Fibroblast of lung (primary cell): ENCODE data around the gene ELMOD3. TPM values are rescaled to one million over a fixed set of nuclear protein-coding genes. Genes with fewer than 3 reads are reported as not detected.
A peak's percentile ranks its signal among the peaks of the same experiment; 100 is the strongest.

Experiments
- DNase-seq, 2 donors: peaks; one replicate each; pipeline versions ENCODE4 v3.0.0 to v3.0.0-alpha.2; 2010; ENCODE audit warnings: low read depth in 2 of 2
- H2AFZ ChIP-seq: 2 replicates; pipeline ENCODE4 v1.5.1; 2012; ENCODE audit warnings: low read length, control low read depth, inconsistent platforms
- H3K27ac ChIP-seq: 2 replicates; pipeline ENCODE4 v1.5.1; 2011; ENCODE audit warnings: low read length, control low read depth; ENCODE audit not compliant: insufficient read depth
- H3K27me3 ChIP-seq: 2 replicates; pipeline ENCODE4 v1.5.1; 2011; ENCODE audit warnings: mild to moderate bottlenecking, low read length; ENCODE audit not compliant: control insufficient read depth, insufficient read depth
- H3K36me3 ChIP-seq: 2 replicates; pipeline ENCODE4 v1.5.1; 2011; ENCODE audit warnings: low read length; ENCODE audit not compliant: control insufficient read depth, insufficient read depth
- H3K4me1 ChIP-seq: 2 replicates; pipeline ENCODE4 v1.5.1; 2011; ENCODE audit warnings: low read length; ENCODE audit not compliant: control insufficient read depth, insufficient read depth; ENCODE audit errors: extremely low read depth
- H3K4me2 ChIP-seq: 2 replicates; pipeline ENCODE4 v1.5.1; 2011; ENCODE audit warnings: low read length, control low read depth; ENCODE audit not compliant: insufficient read depth; ENCODE audit errors: extremely low read depth
- H3K4me3 ChIP-seq, 4 experiments: fragments of 200-600 bp in 1 of 4; sonication (generic) in 1 of 4; replicated peaks in 1 of 4; 2 replicates each; pipeline ENCODE4 v1.5.1; 2011 to 2016; ENCODE audit warnings: low read length in 4 of 4, low read depth in 3 of 4, mild to moderate bottlenecking in 3 of 4, control low read depth in 2 of 4, inconsistent platforms in 1 of 4, mixed read lengths in 1 of 4; ENCODE audit not compliant: insufficient read depth in 1 of 4; ENCODE audit errors: control extremely low read depth in 1 of 4
- H3K79me2 ChIP-seq: 2 replicates; pipeline ENCODE4 v1.5.1; 2012; ENCODE audit warnings: mild to moderate bottlenecking, low read length, inconsistent platforms; ENCODE audit not compliant: control insufficient read depth, insufficient read depth
- H3K9ac ChIP-seq: 2 replicates; pipeline ENCODE4 v1.5.1; 2011; ENCODE audit warnings: mild to moderate bottlenecking, low read length, control low read depth; ENCODE audit not compliant: insufficient read depth
- H3K9me3 ChIP-seq: 2 replicates; pipeline ENCODE4 v1.5.1; 2012; ENCODE audit warnings: low read depth, low read length; ENCODE audit not compliant: control insufficient read depth, insufficient read depth
- H4K20me1 ChIP-seq: 2 replicates; pipeline ENCODE4 v1.5.1; 2011; ENCODE audit warnings: low read length; ENCODE audit not compliant: control insufficient read depth, insufficient read depth; ENCODE audit errors: extremely low read depth
- CTCF ChIP-seq, 2 donors: IDR thresholded peaks in 1 of 2; conservative IDR thresholded peaks in 1 of 2; 1 replicate in 1 of 2; 2 replicates in 1 of 2; pipeline ENCODE4 v1.5.1; 2011 to 2012; ENCODE audit warnings: low read length in 2 of 2, control low read depth in 1 of 2, inconsistent platforms in 1 of 2, low read depth in 1 of 2, mild to moderate bottlenecking in 1 of 2
- EZH2 ChIP-seq: IDR thresholded peaks from 2 replicates; pipeline ENCODE4 v1.5.1; 2012; ENCODE audit warnings: low read length, control low read depth, mild to moderate bottlenecking; ENCODE audit errors: missing control alignments
- polyA plus RNA-seq, 2 donors: library from polyadenylated mRNA; depleted of rRNA in 1 of 2; stranded (reverse) in 1 of 2; unstranded in 1 of 2; fragments of >200 nt; gene quantifications; 2 replicates each; pipeline ENCODE4 v1.2.1, GENCODE V29; 2011 to 2012; ENCODE audit warnings: missing spikeins in 1 of 2
- total RNA-seq: library from RNA; depleted of rRNA; stranded (reverse); fragments of >200 nt; gene quantifications from 2 replicates; pipeline ENCODE4 v1.2.1, GENCODE V29; 2014

Gene ELMOD3
- total and polyA plus RNA-seq, 2 donors (not counting 1 experiment from before 2014, with no cell fraction given) = 13.0 to 27.9 TPM

DNA sequence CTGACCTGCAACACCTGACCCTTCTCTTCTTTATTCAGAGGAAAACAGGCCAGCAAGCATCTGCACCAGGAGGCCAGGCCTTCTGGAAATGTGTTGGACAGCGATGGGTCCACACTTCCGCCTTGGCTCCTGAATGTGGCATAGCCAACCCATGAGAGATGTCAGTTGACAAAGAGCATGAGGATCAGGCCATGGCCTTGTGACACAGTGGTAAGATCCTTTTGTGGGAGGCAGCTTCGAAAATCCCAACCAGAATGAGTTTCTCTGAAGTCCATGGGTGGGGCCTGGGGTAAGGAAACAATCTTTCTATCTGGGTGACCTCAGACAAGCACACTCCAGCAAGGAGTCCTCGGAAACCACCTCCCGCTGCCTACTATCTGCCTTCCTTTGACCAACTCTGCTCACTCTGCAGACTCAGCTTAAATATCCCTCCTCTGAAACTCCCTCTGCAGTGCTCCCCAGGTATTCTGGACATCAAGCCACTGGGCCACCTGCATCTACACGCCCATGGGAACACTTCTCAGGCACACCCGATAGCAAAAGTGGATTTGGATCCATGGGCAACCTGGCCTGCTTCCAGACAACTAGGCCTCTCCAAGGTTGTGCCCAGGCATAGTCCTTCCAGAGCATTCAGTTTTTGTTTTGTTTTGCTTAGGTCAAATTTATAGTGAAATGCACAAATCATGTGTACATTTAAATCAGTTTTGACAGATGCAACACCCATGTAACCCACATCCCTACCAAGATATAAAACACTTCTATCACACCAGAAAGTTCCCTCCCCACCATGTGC, 60.4 kb downstream of the ELMOD3 start:
- H3K4me3 ChIP-seq = no peak overlapping the region
- DNase-seq = no peak
- no peak overlapping the region for H2AFZ ChIP-seq
- H3K27me3 ChIP-seq = no peaks in the 10 kb centered on the region
- no peak overlapping the region for H3K4me2 ChIP-seq
- no peaks in the 10 kb centered on the region for H4K20me1 ChIP-seq
- H3K36me3 ChIP-seq = no peaks in the 10 kb centered on the region
- H3K9me3 ChIP-seq = no peaks in the 10 kb centered on the region
- H3K79me2 ChIP-seq = no peaks in the 10 kb centered on the region
- H3K9ac ChIP-seq = no peak overlapping the region
- peaks cover under 1% of the 10 kb centered on the region for H3K4me1 ChIP-seq
- TF ChIP-seq CTCF (conservative IDR thresholded peaks at IDR 0.05 in 1 of 2, IDR thresholded peaks at IDR 0.05 in 1 of 2; ENCODE audit: low read depth in 1 of 2, low read length in 2 of 2) = no peak
- no peak for TF ChIP-seq EZH2
- no peak overlapping the region for H3K27ac ChIP-seq

- peaks cover 7% of the 10 kb centered on the region for H3K4me1 ChIP-seq
- no peak for DNase-seq
- no peaks in the 10 kb centered on the region for H3K9me3 ChIP-seq
- TF ChIP-seq CTCF (conservative IDR thresholded peaks at IDR 0.05 in 1 of 2, IDR thresholded peaks at IDR 0.05 in 1 of 2; ENCODE audit: low read depth in 1 of 2, low read length in 2 of 2) (no peak), EZH2 (no peak)
- H3K27me3 ChIP-seq = no peaks in the 10 kb centered on the region
- H3K27ac ChIP-seq = no peak overlapping the region
- no peaks in the 10 kb centered on the region for H3K79me2 ChIP-seq
- H2AFZ ChIP-seq = no peak overlapping the region
- H3K9ac ChIP-seq = no peak overlapping the region
- H3K36me3 ChIP-seq = no peaks in the 10 kb centered on the region
- H3K4me2 ChIP-seq = no peak overlapping the region
- H4K20me1 ChIP-seq = no peaks in the 10 kb centered on the region
- no peak overlapping the region for H3K4me3 ChIP-seq
Measured at GRCh38 chr2:85415980-85416650, 61.5 kb downstream of the ELMOD3 start.

DNA sequence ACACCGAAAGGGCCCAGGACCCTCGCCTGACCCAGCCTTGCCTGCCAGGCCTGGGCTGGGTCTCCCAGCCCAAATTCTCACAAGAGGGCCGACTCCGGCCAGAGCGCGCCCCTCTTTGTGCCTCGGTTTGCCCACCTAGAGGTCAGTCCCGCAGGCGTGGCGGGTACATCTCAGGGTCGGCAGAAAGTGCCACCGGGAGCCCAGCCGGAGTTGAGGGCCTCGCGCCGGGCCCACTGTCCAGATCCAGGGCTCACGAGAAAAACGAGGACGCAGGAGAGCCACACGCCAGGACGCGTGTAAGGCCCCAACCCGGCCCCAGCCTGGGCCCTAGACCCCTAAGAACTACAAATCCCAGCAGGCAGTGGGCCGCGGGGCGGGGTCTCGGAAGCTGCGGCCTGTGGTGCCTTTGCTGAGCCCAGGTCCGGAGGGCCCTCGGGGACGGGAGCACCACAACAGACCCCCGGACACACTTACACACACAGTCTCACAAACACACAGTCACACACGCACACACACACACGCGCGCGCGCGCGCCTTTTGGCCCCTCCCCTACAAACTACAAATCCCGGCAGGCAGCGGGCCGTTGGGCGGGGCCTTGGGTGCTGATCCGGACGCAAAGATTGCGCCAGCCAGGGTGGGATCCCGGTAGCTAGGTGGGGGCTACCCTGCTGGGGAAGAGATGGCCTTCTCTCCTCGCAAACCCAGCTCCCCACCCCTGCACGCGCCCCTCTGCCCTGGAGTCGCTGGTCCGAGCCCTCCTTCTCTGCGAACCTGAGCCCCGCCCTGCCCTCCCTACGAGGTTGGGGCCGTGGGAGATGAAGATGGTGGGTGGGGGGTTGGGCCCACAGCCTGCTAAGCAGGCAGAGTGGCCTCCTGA, 63.8 kb downstream of the ELMOD3 start, which contains the start of gene SH2D6:
TSS of gene SH2D6 (plus strand) at position 583 of the 877 bp plus-strand sequence. CDS start 10,752 bp downstream, outside the sequence.
- H3K27ac ChIP-seq = peak within 1 kb of the TSS; percentile 81
- TF ChIP-seq CTCF (conservative IDR thresholded peaks at IDR 0.05 in 1 of 2, IDR thresholded peaks at IDR 0.05 in 1 of 2; ENCODE audit: low read depth in 1 of 2, low read length in 2 of 2) (no peak), EZH2 (no peak)
- H2AFZ ChIP-seq = peak within 1 kb of the TSS; percentile 91
- DNase-seq = peak; percentile 77 to 85
- H3K79me2 ChIP-seq = no peaks in the 10 kb centered on the region
- H3K4me1 ChIP-seq = peaks cover 9% of the 10 kb centered on the region
- H3K4me3 ChIP-seq = peak within 1 kb of the TSS; percentile 61 to 78 (median 68)
- peak within 1 kb of the TSS; percentile 80 for H3K4me2 ChIP-seq
- H3K9me3 ChIP-seq = no peaks in the 10 kb centered on the region
- no peaks in the 10 kb centered on the region for H3K27me3 ChIP-seq
- no peaks in the 10 kb centered on the region for H3K36me3 ChIP-seq
- H4K20me1 ChIP-seq = no peaks in the 10 kb centered on the region
- peak within 1 kb of the TSS; percentile 78 for H3K9ac ChIP-seq
